Endothelial cell of umbilical vein (primary cell): ENCODE measurements around the gene MYLK. TPM values are rescaled to one million over a fixed set of nuclear protein-coding genes. Genes with fewer than 3 reads are reported as not detected.

ENCODE experiments used
- BruUV-seq: library from RNA; stranded (reverse); fragments of 400-500 nt; replicated peaks from 2 replicates; lab custom pipeline; 2021; lab: Mats Ljungman, UMichigan
- CTCF ChIA-PET: fragments of 300-600, 350-600 bp; sonication (Branson Sonifier 250); formaldehyde crosslinking; loops from one replicate; lab custom pipeline; 2021; ENCODE audit warnings: antibody characterized with exemption, inconsistent platforms; lab: Charles Lee
- POLR2A ChIA-PET: fragments of 300-600, 350-600 bp; sonication (Branson Sonifier 250); formaldehyde crosslinking; loops from one replicate; lab custom pipeline; 2021; ENCODE audit warnings: antibody characterized with exemption, inconsistent platforms; lab: Charles Lee
- DNase-seq: peaks from one replicate; pipeline ENCODE4 v3.0.0-alpha.2; 2011; ENCODE audit warnings: low read depth, low spot score
- FAIRE-seq: peaks from 2 replicates; lab custom pipeline; 2011; peaks lifted over from hg19 to GRCh38; lab: Jason Lieb, UNC
- H2AFZ ChIP-seq: 2 replicates; pipeline ENCODE4 v1.6.0; 2012; ENCODE audit warnings: low read depth, low read length, control low read depth, inconsistent platforms
- H3K27ac ChIP-seq: 2 replicates; pipeline ENCODE4 v1.5.1; 2011; ENCODE audit warnings: low read depth, mild to moderate bottlenecking, control low read depth, low read length, moderate library complexity; ENCODE audit not compliant: insufficient read depth
- H3K27me3 ChIP-seq, 2 experiments: 2 replicates each; pipeline versions ENCODE4 v1.6.0 to v1.6.1; 2011; ENCODE audit warnings: low read length in 2 of 2, mixed read lengths in 1 of 2; ENCODE audit not compliant: control insufficient read depth in 2 of 2, insufficient read depth in 2 of 2
- H3K36me3 ChIP-seq, 2 experiments: 2 replicates in 1 of 2; 3 replicates in 1 of 2; pipeline ENCODE4 v1.5.1; 2011; ENCODE audit warnings: low read length in 2 of 2, mild to moderate bottlenecking in 1 of 2, moderate library complexity in 1 of 2; ENCODE audit not compliant: control insufficient read depth in 2 of 2, insufficient read depth in 2 of 2; ENCODE audit errors: extremely low read depth in 1 of 2
- H3K4me1 ChIP-seq: 3 replicates; pipeline ENCODE4 v1.5.1; 2011; ENCODE audit warnings: mild to moderate bottlenecking, low read length; ENCODE audit not compliant: control insufficient read depth, insufficient read depth; ENCODE audit errors: extremely low read depth
- H3K4me2 ChIP-seq: 2 replicates; pipeline ENCODE4 v1.6.1; 2011; ENCODE audit warnings: low read length, control low read depth, mixed read lengths; ENCODE audit not compliant: insufficient read depth
- H3K4me3 ChIP-seq, 3 experiments: fragments of 200-600 bp in 1 of 3; sonication (generic), shearing (Covaris generic) in 1 of 3; replicated peaks in 1 of 3; 2 replicates each; pipeline ENCODE4 v1.5.1; 2011 to 2016; ENCODE audit warnings: control low read depth in 3 of 3, low read length in 3 of 3, mild to moderate bottlenecking in 2 of 3, inconsistent platforms in 1 of 3, low read depth in 1 of 3, moderate library complexity in 1 of 3; ENCODE audit not compliant: insufficient read depth in 1 of 3
- H3K79me2 ChIP-seq: 2 replicates; pipeline ENCODE4 v1.6.0; 2012; ENCODE audit warnings: low read length, inconsistent platforms; ENCODE audit not compliant: control insufficient read depth, insufficient read depth
- H3K9ac ChIP-seq: replicated peaks from 2 replicates; pipeline ENCODE3; 2011; ENCODE audit warnings: low read length, control low read depth; ENCODE audit not compliant: insufficient read depth; ENCODE audit errors: extremely low read depth
- H3K9me1 ChIP-seq: replicated peaks from 3 replicates; pipeline ENCODE4 v1.6.0; 2011; ENCODE audit warnings: mild to moderate bottlenecking, low read length; ENCODE audit not compliant: control insufficient read depth, insufficient read depth; ENCODE audit errors: extremely low read depth
- H3K9me3 ChIP-seq: replicated peaks from 2 replicates; pipeline ENCODE4 v1.5.1; 2012; ENCODE audit warnings: low read length, inconsistent platforms; ENCODE audit not compliant: control insufficient read depth, insufficient read depth
- H4K20me1 ChIP-seq: replicated peaks from 2 replicates; pipeline ENCODE3; 2011; ENCODE audit warnings: mild to moderate bottlenecking, low read length; ENCODE audit not compliant: control insufficient read depth, insufficient read depth; ENCODE audit errors: extremely low read depth
- CTCF ChIP-seq, 2 donors: IDR thresholded peaks; 1 replicate in 1 of 2; 2 replicates in 1 of 2; pipeline ENCODE4 v1.5.1; 2011; ENCODE audit warnings: low read length in 2 of 2, mild to moderate bottlenecking in 2 of 2, moderate library complexity in 2 of 2, control low read depth in 1 of 2, inconsistent platforms in 1 of 2, low read depth in 1 of 2; ENCODE audit not compliant: insufficient read depth in 1 of 2; ENCODE audit errors: extremely low read depth in 1 of 2
- EZH2 ChIP-seq: IDR thresholded peaks from 2 replicates; pipeline ENCODE4 v1.6.1; 2012; ENCODE audit warnings: borderline replicate concordance, low read depth, mild to moderate bottlenecking, moderate library complexity, low read length, inconsistent platforms; ENCODE audit not compliant: severe bottlenecking
- FOS ChIP-seq: IDR thresholded peaks from 2 replicates; pipeline ENCODE4 v1.6.1; 2011; ENCODE audit warnings: mild to moderate bottlenecking, low read length, moderate library complexity, borderline replicate concordance; ENCODE audit not compliant: insufficient read depth
- GATA2 ChIP-seq: IDR thresholded peaks from 2 replicates; pipeline ENCODE4 v1.7.0; 2011; ENCODE audit warnings: low read depth, mild to moderate bottlenecking, moderate library complexity, mixed read lengths, low read length; ENCODE audit not compliant: insufficient read length, insufficient read depth
- JUN ChIP-seq: IDR thresholded peaks from 2 replicates; pipeline ENCODE4 v1.6.1; 2011; ENCODE audit warnings: borderline replicate concordance, low read depth; ENCODE audit not compliant: insufficient read length, insufficient read depth
- MAX ChIP-seq: IDR thresholded peaks from 2 replicates; pipeline ENCODE4 v1.6.1; 2011; ENCODE audit not compliant: insufficient read depth, insufficient read length
- MYC ChIP-seq: IDR thresholded peaks from one replicate; pipeline ENCODE4 v1.6.1; 2011; ENCODE audit warnings: mild to moderate bottlenecking, low read depth, low read length
- POLR2A ChIP-seq: IDR thresholded peaks from 2 replicates; pipeline ENCODE4 v1.6.1; 2012; ENCODE audit warnings: low read depth, mild to moderate bottlenecking, control low read depth, low read length
- POLR2AphosphoS5 ChIP-seq: IDR thresholded peaks from 2 replicates; pipeline ENCODE4 v1.6.1; 2012; ENCODE audit warnings: low read depth, mild to moderate bottlenecking, control low read depth, low read length, moderate library complexity; ENCODE audit not compliant: insufficient read depth
- dilution Hi-C: fragments of 300-500 bp; cut with MboI; formaldehyde crosslinking; loops from one replicate; pipeline ENCODE4 v1.15.0; 2019; ENCODE audit warnings: low sequenced_read_pairs; ENCODE audit not compliant: extremely low pct_ligation_motif_present
- intact Hi-C: fragments of 100-400 bp; cut with micrococcal nuclease; formaldehyde crosslinking; loops from one replicate; pipeline ENCODE4 v1.10.0; 2022
- polyA plus RNA-seq, 4 experiments: library from polyadenylated mRNA; depleted of rRNA in 3 of 4; stranded (reverse) in 3 of 4; unstranded in 1 of 4; fragments of >200 nt; gene quantifications; 2 replicates each; pipeline versions ENCODE4 v1.2.1 to v1.2.3, GENCODE V29; 2011 to 2012; ENCODE audit warnings: missing spikeins in 1 of 4
- total RNA-seq: library from RNA; stranded (reverse); gene quantifications from 2 replicates; pipeline ENCODE4 v1.2.3, GENCODE V29; 2021

MYLK gene
- total and polyA plus RNA-seq, 2 donors (not counting 3 experiments of a cell fraction or from before 2014, with no cell fraction given), result 10.0 to 22.2 TPM

GRCh38 chr3:123884993-123885392 lies 861 bp upstream of the MYLK start:
- Histone ChIP-seq H3K4me1 (peaks cover 3% of the 10 kb centered on the region), H3K27me3 (peaks cover 8 to 14% of the 10 kb centered on the region in 2 experiments), H2AFZ (no peak overlapping the region), H3K9me3 (no peaks in the 10 kb centered on the region), H3K4me3 (no peak overlapping the region), H3K79me2 (no peaks in the 10 kb centered on the region), H3K36me3 (no peaks in the 10 kb centered on the region), H3K4me2 (no peak overlapping the region), H3K9ac (no peak overlapping the region), H3K27ac (no peak overlapping the region), H4K20me1 (no peaks in the 10 kb centered on the region), H3K9me1 (no peaks in the 10 kb centered on the region)
- ChIA-PET POLR2A (no interaction called here), CTCF (no interaction called here)
- DNase-seq (no peak), FAIRE-seq (no peak)
- TF ChIP-seq MAX (no peak), CTCF (IDR thresholded peaks at IDR 0.05; ENCODE audit: extremely low read depth in 1 of 2, insufficient read depth in 1 of 2, low read depth in 1 of 2, low read length in 2 of 2) (no peak), FOS (no peak)
- intact Hi-C loops, result loop anchor here (1.0 to 10.0 kb wide), 4 partner anchors 77 to 230 kb away; partner anchors contain the start of gene CCDC14
- BruUV-seq, result no TSS peak
- dilution Hi-C loops, result no loop called here

GRCh38 chr3:123883701-123884202 lies 380 bp downstream of the MYLK start:
- no TSS peak for BruUV-seq
- DNase-seq, result no peak

More at GRCh38 chr3:123883701-123884202, 380 bp downstream of the MYLK start:
- no peaks in the 10 kb centered on the region for H4K20me1 ChIP-seq
- H3K79me2 ChIP-seq, result no peaks in the 10 kb centered on the region
- H3K27ac ChIP-seq, result no peak overlapping the region
- peaks cover 3% of the 10 kb centered on the region for H3K4me1 ChIP-seq
- no peaks in the 10 kb centered on the region for H3K36me3 ChIP-seq
- H3K4me3 ChIP-seq, result peak overlapping the region; percentile 7 to 20 (median 19)
- H2AFZ ChIP-seq, result peak overlapping the region; percentile 78
- H3K4me2 ChIP-seq, result peak overlapping the region; percentile 59
- intact Hi-C loops, result loop anchor here (1.0 to 10.0 kb wide), 4 partner anchors 76 to 229 kb away; partner anchors contain the start of gene CCDC14
- no peak for FAIRE-seq
- no peaks in the 10 kb centered on the region for H3K9me1 ChIP-seq
- no peaks in the 10 kb centered on the region for H3K9me3 ChIP-seq
- peaks cover 8 to 14% of the 10 kb centered on the region in 2 experiments for H3K27me3 ChIP-seq
- dilution Hi-C loops, result no loop called here
- no peak overlapping the region for H3K9ac ChIP-seq
- ChIA-PET CTCF (interaction anchor here (0.9 to 1.9 kb wide), 5 partner anchors 22 to 231 kb away, joined by 3 to 8 read pairs (median 4); no protein-coding TSS in a partner anchor), POLR2A (no interaction called here)
- TF ChIP-seq EZH2, result no peak
- TF ChIP-seq GATA2, result no peak
- TF ChIP-seq MYC, result no peak
- no peak for TF ChIP-seq POLR2A
- TF ChIP-seq FOS, result no peak
- no peak for TF ChIP-seq CTCF (IDR thresholded peaks at IDR 0.05; ENCODE audit: extremely low read depth in 1 of 2, insufficient read depth in 1 of 2, low read depth in 1 of 2, low read length in 2 of 2)
- TF ChIP-seq MAX, result no peak
- TF ChIP-seq POLR2AphosphoS5, result no peak
- TF ChIP-seq JUN, result no peak
